Central memory CD8-positive, alpha-beta T cell (primary cell): ENCODE measurements around the gene IGF2R.
A peak's percentile ranks its signal among the peaks of the same experiment; 100 is the strongest.
"Not testable (repeated sequence)": the region's sequence is repeated elsewhere in the genome, so short reads cannot be mapped to it uniquely, and the experiment has no call there.

ENCODE experiments used
- ATAC-seq: fragments of 150-1000 bp; cut with Tn5 transposase; replicated peaks from 2 replicates; pipeline ENCODE4 v1.10.0; 2022; ENCODE audit warnings: mild to moderate bottlenecking, moderate FRiP score, moderate number of reproducible peaks; ENCODE audit not compliant: poor library complexity, severe bottlenecking; ENCODE audit errors: extremely low read depth
- DNase-seq, 2 donors: peaks; one replicate each; pipeline ENCODE4 v3.0.0; 2021; ENCODE audit warnings: low spot score in 2 of 2
- H3K27ac Mint-ChIP-seq: one replicate; pipeline ENCODE4 v1.8.0; 2022; ENCODE audit warnings: low read depth, mild to moderate bottlenecking, moderate library complexity, mixed read lengths
- H3K27me3 Mint-ChIP-seq: one replicate; pipeline ENCODE4 v1.8.0; 2022; ENCODE audit warnings: mixed read lengths
- H3K36me3 Mint-ChIP-seq: one replicate; pipeline ENCODE4 v1.8.0; 2022; ENCODE audit warnings: mild to moderate bottlenecking, moderate library complexity, mixed read lengths; ENCODE audit not compliant: insufficient read depth
- H3K4me1 Mint-ChIP-seq: one replicate; pipeline ENCODE4 v1.8.0; 2022; ENCODE audit warnings: mixed read lengths
- H3K4me3 Mint-ChIP-seq: one replicate; pipeline ENCODE4 v1.8.0; 2022; ENCODE audit warnings: mild to moderate bottlenecking, moderate library complexity, mixed read lengths
- H3K9me3 Mint-ChIP-seq: one replicate; pipeline ENCODE4 v1.8.0; 2022; ENCODE audit warnings: mixed read lengths

IGF2R gene

GRCh38 chr6:159959165-159959975, 9.5 kb upstream of the IGF2R start:
- Mint-ChIP-seq H3K36me3 (peaks cover 2% of the 10 kb centered on the region), H3K4me3 (no peak overlapping the region), H3K9me3 (no peaks in the 10 kb centered on the region), H3K27ac (no peak overlapping the region), H3K27me3 (no peaks in the 10 kb centered on the region), H3K4me1 (no peaks in the 10 kb centered on the region)
- DNase-seq (no peak), ATAC-seq (no peak)

GRCh38 chr6:159959976-159960384, 8.9 kb upstream of the IGF2R start:
- Mint-ChIP-seq H3K27ac (no peak overlapping the region), H3K27me3 (no peaks in the 10 kb centered on the region), H3K36me3 (peaks cover 2% of the 10 kb centered on the region), H3K4me1 (no peaks in the 10 kb centered on the region), H3K9me3 (no peaks in the 10 kb centered on the region), H3K4me3 (no peak overlapping the region)
- ATAC-seq (no peak), DNase-seq (no peak)

- Mint-ChIP-seq H3K36me3 (peaks cover 2% of the 10 kb centered on the region), H3K27ac (no peak overlapping the region), H3K27me3 (no peaks in the 10 kb centered on the region), H3K9me3 (no peaks in the 10 kb centered on the region), H3K4me1 (no peaks in the 10 kb centered on the region), H3K4me3 (no peak overlapping the region)
- DNase-seq (no peak), ATAC-seq (no peak)
Observed at GRCh38 chr6:159960485-159960884, 8.4 kb upstream of the IGF2R start.

GRCh38 chr6:159961528-159961927, 7.4 kb upstream of the IGF2R start:
- DNase-seq: no peak
- Mint-ChIP-seq H3K4me1 (no peaks in the 10 kb centered on the region), H3K27me3 (no peaks in the 10 kb centered on the region), H3K4me3 (no peak overlapping the region), H3K9me3 (no peaks in the 10 kb centered on the region), H3K27ac (no peak overlapping the region), H3K36me3 (peaks cover 2% of the 10 kb centered on the region)
- ATAC-seq: no peak

- no peaks in the 10 kb centered on the region for H3K9me3 Mint-ChIP-seq
- H3K4me3 Mint-ChIP-seq: no peak overlapping the region
- H3K27me3 Mint-ChIP-seq: no peaks in the 10 kb centered on the region
- peaks cover 4% of the 10 kb centered on the region for H3K36me3 Mint-ChIP-seq
- H3K27ac Mint-ChIP-seq: no peak overlapping the region
- ATAC-seq (no peak), DNase-seq (no peak)
- H3K4me1 Mint-ChIP-seq: no peaks in the 10 kb centered on the region
Observed at GRCh38 chr6:159963111-159963510, 5.8 kb upstream of the IGF2R start.

- no peak for DNase-seq
Observed at GRCh38 chr6:159964046-159964445, 4.8 kb upstream of the IGF2R start.

GRCh38 chr6:159966339-159966738, 2.5 kb upstream of the IGF2R start:
- Mint-ChIP-seq H3K36me3 (peaks cover 7% of the 10 kb centered on the region), H3K27me3 (no peaks in the 10 kb centered on the region), H3K4me1 (peaks cover 12% of the 10 kb centered on the region), H3K27ac (no peak overlapping the region), H3K9me3 (no peaks in the 10 kb centered on the region), H3K4me3 (no peak overlapping the region)
- DNase-seq (no peak), ATAC-seq (no peak)

More at GRCh38 chr6:159964046-159964445, 4.8 kb upstream of the IGF2R start:
- Mint-ChIP-seq H3K9me3 (no peaks in the 10 kb centered on the region), H3K4me3 (no peak overlapping the region), H3K4me1 (no peaks in the 10 kb centered on the region), H3K36me3 (peaks cover 7% of the 10 kb centered on the region), H3K27me3 (no peaks in the 10 kb centered on the region), H3K27ac (no peak overlapping the region)
- ATAC-seq: no peak

GRCh38 chr6:159966981-159967380, 1.9 kb upstream of the IGF2R start:
- H3K9me3 Mint-ChIP-seq: no peaks in the 10 kb centered on the region
- no peak overlapping the region for H3K27ac Mint-ChIP-seq
- H3K36me3 Mint-ChIP-seq: peaks cover 7% of the 10 kb centered on the region
- DNase-seq (no peak), ATAC-seq (no peak)
- no peaks in the 10 kb centered on the region for H3K27me3 Mint-ChIP-seq
- H3K4me1 Mint-ChIP-seq: peaks cover 17% of the 10 kb centered on the region
- H3K4me3 Mint-ChIP-seq: no peak overlapping the region

GRCh38 chr6:159967621-159968020, 1.3 kb upstream of the IGF2R start:
- H3K4me3 Mint-ChIP-seq, H3K36me3 Mint-ChIP-seq, ATAC-seq, H3K9me3 Mint-ChIP-seq, H3K27me3 Mint-ChIP-seq, H3K27ac Mint-ChIP-seq, DNase-seq: not testable (repeated sequence)
- H3K4me1 Mint-ChIP-seq: peaks cover 21% of the 10 kb centered on the region

- Mint-ChIP-seq H3K9me3 (no peaks in the 10 kb centered on the region), H3K4me1 (peaks cover 39% of the 10 kb centered on the region), H3K27me3 (no peaks in the 10 kb centered on the region), H3K4me3 (peak overlapping the region; percentile 86), H3K36me3 (peaks cover 7% of the 10 kb centered on the region), H3K27ac (peak overlapping the region; percentile 88)
- DNase-seq (no peak), ATAC-seq (peak; percentile 54)
Observed at GRCh38 chr6:159969204-159969912, 476 bp downstream of the IGF2R start.

GRCh38 chr6:159969921-159970320, 1.0 kb downstream of the IGF2R start:
- Mint-ChIP-seq H3K4me3 (peak overlapping the region; percentile 86), H3K4me1 (peaks cover 44% of the 10 kb centered on the region)
- no peak for ATAC-seq

GRCh38 chr6:159970659-159971063, 1.8 kb downstream of the IGF2R start:
- Mint-ChIP-seq H3K27me3 (no peaks in the 10 kb centered on the region), H3K4me3 (peak overlapping the region; percentile 86), H3K27ac (peak overlapping the region; percentile 88), H3K9me3 (no peaks in the 10 kb centered on the region), H3K36me3 (peaks cover 7% of the 10 kb centered on the region), H3K4me1 (peaks cover 52% of the 10 kb centered on the region)
- ATAC-seq: no peak
- peak in 1 of 2 donors; percentile 6 for DNase-seq

More at GRCh38 chr6:159969921-159970320, 1.0 kb downstream of the IGF2R start:
- Mint-ChIP-seq H3K36me3 (peaks cover 7% of the 10 kb centered on the region), H3K27me3 (no peaks in the 10 kb centered on the region), H3K27ac (peak overlapping the region; percentile 88), H3K9me3 (no peaks in the 10 kb centered on the region)
- peak in 1 of 2 donors; percentile 9 for DNase-seq
